ENCODE measurements around the gene DYNC1I2. TPM values are rescaled to one million over a fixed set of nuclear protein-coding genes. Genes with fewer than 3 reads are reported as not detected.

DYNC1I2 gene
- total RNA-seq, result 128 and 165 TPM in 2 replicates

GRCh38 chr2:171687287-171688128, at the start of gene DYNC1I2:
DYNC1I2 (plus strand) TSS chr2:171687469; CDS start chr2:171690156, 2,687 bp downstream.

Other genes starting within 250 kb of the DYNC1I2 start
- 82.6 and 192 TPM in 2 replicates for gene CYBRD1, start 165.0 kb upstream of the DYNC1I2 start, total RNA-seq
- 17.5 and 25.1 TPM in 2 replicates for gene SLC25A12, start 206.8 kb downstream of the DYNC1I2 start, total RNA-seq
- 38.6 and 84.0 TPM in 2 replicates for gene HAT1, start 235.0 kb downstream of the DYNC1I2 start, total RNA-seq

Data from uterine smooth muscle cell (primary cell).